C4-2B (cell line): ENCODE measurements around the gene PREP.

ENCODE experiments used
- ZFX ChIP-seq: fragments of 450-650 bp; IDR thresholded peaks from 2 replicates; pipeline ENCODE4 v1.6.1; 2017
- TF ChIP-seq, protein P1 (sequence below): fragments of 450-650 bp; conservative IDR thresholded peaks from 2 replicates; pipeline ENCODE4 v1.5.1; 2017; ENCODE audit warnings: mild to moderate bottlenecking

- TF ChIP-seq, protein P1, sequence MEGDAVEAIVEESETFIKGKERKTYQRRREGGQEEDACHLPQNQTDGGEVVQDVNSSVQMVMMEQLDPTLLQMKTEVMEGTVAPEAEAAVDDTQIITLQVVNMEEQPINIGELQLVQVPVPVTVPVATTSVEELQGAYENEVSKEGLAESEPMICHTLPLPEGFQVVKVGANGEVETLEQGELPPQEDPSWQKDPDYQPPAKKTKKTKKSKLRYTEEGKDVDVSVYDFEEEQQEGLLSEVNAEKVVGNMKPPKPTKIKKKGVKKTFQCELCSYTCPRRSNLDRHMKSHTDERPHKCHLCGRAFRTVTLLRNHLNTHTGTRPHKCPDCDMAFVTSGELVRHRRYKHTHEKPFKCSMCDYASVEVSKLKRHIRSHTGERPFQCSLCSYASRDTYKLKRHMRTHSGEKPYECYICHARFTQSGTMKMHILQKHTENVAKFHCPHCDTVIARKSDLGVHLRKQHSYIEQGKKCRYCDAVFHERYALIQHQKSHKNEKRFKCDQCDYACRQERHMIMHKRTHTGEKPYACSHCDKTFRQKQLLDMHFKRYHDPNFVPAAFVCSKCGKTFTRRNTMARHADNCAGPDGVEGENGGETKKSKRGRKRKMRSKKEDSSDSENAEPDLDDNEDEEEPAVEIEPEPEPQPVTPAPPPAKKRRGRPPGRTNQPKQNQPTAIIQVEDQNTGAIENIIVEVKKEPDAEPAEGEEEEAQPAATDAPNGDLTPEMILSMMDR, result peak; percentile 81
- TF ChIP-seq ZFX, result no peak
Measured at GRCh38 chr6:105302617-105303128, 100.2 kb downstream of the PREP start.
